ENCODE measurements around the gene TRMT112.

TRMT112 gene

DNA sequence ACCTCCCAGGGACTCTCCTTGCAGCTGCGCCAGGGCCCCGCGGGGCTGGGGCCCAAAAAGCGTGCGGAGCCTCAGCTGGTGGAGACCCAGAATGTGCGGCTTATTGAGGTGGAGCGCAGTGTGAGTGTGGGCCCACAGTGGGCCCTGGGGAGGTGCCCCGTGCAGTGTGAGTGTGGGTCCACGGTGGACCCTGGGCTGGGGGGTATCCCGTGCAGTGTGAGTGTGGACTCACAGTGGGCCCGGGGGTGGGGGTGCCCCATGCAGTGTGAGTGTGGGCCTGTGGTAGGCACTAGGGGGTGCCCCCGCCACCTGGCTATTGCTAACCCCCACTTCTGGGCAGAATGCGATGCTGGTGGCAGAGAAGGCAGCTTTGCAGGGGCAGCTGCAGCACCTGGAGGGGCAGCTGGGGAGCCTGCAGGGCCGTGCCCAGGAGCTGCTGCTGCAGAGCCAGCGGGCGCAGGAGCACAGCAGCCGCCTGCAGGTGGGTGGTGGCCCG, 33.8 kb upstream of the TRMT112 start:
- no peak for DNase-seq (ENCODE audit: low spot score)

DNA sequence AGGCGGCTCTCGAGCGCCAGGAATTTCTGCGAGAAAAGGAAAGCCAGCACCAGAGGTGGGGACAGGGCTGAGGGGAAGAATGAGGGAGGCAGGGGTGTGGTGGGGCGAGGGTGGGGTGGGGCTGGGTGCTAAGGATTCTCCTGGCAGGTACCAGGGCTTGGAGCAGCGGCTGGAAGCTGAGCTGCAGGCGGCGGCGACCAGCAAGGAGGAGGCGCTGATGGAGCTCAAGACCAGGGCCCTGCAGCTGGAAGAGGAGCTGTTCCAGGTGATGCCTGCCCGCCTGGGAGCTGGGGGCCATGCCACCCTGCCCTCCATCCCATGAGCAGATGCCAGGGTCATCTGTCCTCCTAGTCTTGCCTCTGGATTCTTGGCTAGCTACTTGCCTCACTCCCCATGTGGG, 32.0 kb upstream of the TRMT112 start:
- no peak for DNase-seq (ENCODE audit: low spot score)

DNA sequence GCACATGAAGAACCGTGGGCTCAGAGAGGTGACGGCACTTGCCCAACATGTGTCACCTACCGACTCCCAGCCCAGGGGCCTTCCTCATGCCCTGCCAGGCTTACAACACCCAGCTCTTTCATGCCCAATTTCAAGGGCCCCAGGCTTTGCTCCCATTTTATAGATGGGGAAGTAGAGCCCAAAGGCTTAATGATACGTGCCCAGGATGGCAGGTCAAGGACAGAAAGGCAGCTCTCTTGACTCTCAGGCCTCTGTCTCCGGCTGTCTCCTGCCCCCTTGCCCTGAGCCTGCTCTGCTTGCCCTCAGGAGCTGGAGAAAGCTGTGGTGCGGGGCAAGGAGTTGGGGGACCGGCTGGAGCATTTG, 31.6 kb upstream of the TRMT112 start:
- no peak for DNase-seq (ENCODE audit: low spot score)

DNA sequence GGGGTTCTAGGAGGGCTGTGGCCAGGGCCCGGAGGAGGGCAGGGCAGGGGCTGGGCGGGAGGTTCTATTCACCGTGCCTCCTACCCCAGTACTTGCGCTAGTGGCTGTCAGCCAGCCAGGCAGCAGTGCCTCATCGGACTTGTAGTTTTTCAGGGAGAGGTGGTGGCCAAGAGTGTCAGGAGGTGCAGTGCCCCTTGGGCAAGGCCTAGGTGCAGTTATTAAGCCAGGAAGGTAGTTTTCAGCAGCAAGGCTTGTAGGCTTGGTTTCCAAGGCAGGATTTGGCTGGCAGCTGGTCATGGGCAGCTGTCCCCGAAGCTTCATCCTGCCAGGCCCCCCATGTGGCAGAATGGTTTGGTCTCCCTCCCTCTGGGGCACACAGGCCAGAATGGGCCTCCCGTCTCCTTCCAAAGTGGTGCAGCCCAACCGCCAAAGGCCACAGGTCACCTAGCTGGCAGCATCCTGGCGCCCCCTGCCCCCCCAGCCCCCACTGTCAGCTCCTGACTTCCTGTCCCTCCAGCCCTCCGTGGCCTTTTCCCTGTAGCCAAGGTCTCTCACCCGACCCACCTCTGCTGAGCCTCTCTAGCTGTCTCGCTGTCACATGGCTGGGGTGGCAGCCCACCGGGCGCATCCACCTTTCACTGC, 31.1 kb upstream of the TRMT112 start:
- no peak for DNase-seq (ENCODE audit: low spot score)

DNA sequence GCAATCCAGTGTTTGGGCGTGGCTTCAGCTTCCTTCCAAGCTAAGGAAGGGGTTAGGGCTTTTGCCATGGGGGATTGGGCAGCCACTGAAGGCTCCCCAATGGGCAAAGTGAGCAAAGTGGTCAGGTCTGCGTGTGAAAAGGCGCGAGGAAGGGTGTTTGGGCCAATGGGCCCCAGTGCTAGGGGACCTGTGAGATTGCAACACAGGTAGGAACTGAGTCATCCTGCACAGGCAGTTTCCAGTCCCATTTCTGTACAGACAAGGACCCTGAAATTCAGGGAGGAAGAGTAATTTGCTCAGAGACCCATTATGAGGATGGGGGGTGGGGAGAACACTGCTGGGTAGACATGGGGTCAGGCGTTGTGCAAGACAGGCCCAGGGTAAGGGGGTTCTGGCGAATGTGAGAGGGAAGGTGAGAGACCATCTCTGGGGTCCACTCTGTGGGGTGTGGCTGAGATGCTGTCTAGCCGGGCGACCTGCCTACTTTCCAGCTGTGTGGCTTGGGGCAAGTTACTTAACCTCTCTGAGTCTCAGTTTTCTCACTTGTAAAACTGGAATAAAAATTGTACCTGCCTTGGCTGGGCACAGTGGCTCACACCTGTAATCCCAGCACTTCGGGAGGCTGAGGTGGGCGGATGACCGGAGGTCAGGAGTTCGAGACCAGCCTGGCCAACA, 30.0 kb upstream of the TRMT112 start:
- no peak for DNase-seq (ENCODE audit: low spot score)

DNA sequence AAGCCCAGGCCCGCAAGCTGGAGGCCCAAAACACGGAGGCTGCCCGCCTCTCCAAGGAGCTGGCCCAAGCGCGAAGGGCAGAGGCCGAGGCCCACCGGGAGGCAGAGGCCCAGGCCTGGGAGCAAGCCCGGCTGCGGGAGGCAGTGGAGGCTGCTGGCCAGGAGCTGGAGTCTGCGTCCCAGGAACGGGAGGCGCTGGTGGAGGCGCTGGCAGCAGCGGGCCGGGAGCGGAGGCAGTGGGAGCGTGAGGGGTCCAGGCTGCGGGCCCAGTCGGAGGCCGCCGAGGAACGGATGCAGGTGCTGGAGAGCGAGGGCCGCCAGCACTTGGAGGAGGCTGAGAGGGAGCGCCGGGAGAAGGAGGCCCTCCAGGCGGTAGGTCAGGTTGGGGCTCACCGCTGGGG, 27.4 kb upstream of the TRMT112 start:
- DNase-seq (ENCODE audit: low spot score): no peak

DNA sequence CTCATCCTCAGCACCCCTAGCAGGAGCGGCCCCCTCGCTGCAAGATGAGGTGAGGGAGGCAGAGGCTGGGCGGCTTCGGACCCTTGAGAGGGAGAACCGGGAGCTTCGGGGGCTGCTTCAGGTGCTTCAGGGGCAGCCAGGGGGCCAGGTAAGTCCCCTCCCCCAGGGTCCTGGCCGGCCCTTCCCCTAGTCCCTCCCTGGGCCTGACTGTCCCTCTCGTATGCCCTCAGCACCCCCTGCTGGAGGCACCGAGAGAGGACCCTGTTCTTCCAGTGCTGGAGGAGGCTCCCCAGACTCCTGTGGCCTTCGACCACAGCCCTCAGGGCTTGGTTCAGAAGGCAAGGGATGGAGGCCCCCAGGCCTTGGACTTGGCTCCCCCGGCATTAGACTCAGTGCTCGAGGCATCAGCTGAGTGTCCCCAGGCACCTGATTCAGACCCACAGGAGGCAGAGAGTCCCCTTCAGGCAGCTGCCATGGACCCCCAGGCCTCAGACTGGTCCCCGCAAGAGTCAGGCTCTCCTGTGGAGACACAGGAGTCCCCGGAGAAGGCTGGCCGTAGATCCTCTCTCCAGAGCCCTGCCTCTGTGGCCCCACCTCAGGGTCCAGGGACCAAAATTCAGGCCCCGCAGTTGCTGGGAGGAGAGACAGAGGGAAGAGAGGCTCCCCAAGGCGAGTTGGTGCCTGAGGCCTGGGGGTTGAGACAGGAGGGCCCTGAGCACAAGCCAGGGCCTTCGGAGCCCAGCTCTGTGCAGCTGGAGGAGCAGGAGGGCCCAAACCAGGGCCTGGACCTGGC, 26.6 kb upstream of the TRMT112 start:
- DNase-seq (ENCODE audit: low spot score): no peak

DNA sequence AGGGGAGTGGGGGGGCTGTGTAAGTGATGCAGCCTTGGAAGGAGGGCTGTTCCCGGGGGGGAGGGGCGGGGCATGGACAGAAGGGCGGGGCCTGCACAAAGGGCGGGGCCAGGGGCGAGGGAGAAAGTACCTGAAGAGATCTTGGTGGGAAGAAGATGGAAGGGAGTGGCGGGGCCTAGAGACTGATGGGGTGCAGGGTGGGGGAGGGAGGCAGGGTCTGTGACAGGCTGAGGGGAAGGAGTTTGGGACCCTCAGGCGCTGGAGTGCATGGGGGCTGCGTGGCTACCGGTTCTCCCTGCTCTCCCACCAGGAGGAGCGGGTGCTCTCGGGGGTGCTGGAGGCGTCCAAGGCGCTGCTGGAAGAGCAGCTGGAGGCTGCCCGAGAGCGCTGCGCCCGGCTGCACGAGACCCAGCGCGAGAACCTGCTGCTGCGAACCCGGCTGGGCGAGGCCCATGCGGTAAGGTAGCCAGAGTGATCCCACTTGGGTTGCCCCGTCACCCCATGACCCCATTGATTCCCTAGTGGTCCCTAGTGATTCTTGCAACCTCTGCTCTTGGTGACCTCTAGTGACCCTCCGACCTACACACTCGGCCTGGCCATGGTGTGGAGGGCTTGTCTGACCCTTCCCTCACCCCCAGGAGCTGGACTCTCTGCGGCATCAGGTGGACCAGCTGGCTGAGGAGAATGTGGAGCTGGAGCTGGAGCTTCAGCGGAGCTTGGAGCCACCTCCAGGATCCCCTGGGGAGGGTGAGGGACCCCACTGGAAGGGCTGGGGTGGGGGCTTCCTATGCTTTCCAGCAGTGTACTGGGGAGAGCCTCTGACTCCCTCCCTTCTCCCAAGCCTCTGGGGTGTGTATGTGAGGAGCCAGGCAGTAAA, 25.7 kb upstream of the TRMT112 start:
- DNase-seq (ENCODE audit: low spot score): no peak

DNA sequence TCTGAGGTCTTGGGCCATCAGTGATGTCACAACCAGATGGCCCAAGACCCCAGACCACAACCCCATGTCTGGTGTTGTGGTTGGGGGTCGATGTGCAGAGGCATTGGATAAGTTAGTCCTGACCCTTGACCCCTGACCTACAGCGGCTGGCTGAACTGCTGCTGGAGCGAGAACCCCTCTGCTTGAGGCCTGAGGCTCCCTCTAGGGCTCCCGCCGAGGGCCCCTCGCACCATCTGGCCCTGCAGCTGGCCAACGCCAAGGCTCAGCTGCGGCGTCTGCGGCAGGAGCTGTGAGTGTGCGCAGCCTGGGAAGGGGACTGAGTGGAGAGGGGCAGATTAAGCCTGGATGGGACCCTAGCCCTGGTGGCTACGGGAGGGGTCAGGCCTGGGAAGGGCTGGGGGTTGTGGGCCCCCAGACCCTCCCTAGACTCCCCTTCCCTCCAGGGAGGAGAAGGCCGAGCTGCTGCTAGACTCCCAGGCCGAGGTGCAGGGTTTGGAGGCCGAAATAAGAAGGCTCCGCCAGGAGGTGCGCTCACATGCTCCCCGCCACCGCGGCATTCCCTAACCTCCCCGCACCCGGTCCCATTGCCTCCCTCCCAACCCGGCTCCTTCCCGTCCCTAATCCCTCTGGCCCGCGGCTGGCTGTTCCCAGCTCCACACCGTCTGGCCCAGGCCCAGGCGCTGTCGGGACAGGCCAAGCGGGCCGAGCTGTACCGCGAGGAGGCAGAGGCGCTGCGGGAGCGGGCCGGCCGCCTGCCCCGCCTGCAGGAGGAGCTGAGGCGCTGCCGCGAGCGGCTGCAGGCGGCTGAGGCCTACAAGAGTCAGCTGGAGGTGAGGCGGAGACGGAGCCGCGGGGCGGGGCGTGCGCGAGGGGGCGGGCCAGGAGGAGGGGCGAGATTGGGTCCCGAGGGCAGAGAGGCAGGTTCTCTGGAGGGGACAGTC, 24.8 kb upstream of the TRMT112 start:
- peak; percentile 73 for DNase-seq (ENCODE audit: low spot score)

DNA sequence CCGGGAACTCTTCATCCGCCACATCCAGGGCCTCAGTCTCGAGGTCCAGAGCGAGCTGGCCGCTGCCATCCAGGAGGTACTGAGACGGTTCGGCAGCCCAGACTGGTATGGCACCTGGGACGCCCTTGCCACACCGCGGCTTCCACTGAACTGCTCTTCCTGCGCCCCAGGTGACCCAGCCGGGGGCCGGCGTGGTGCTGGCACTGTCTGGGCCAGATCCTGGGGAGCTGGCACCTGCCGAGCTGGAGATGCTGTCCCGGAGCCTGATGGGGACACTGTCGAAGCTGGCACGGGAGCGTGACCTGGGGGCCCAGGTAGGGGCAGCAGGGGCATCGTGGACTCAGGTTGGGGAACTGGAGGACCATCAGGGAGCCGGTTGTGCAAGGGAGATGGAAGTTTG, 24.1 kb upstream of the TRMT112 start:
- no peak for DNase-seq (ENCODE audit: low spot score)

DNA sequence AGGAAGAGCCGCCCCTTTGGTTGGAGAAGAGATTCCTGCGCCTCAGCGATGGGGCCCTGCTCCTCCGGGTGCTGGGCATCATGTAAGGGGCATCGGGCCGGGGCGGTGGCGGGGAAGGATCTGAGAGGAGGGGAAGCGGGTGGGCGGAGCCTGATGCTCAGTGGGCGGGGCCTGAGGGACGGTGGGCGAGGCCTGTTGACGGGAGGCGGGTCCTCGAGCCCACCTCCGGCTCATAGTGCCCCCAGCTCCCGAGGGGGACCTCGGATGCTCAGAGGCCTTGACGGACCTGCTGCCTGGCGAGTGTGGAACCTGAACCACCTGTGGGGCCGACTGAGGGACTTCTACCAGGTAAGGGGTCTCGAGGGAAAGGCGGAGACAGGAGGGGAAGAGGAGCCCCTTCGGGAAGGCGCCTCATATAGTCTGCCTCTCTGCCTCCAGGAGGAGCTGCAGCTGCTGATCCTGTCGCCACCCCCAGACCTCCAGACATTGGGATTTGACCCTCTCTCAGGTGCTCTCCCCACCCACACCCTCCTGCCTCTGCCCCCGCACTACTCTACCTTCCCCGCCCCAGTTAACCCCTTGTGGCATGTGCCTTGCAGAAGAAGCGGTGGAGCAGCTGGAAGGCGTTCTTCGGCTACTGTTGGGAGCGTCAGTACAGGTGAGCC, 23.4 kb upstream of the TRMT112 start:
- DNase-seq (ENCODE audit: low spot score): no peak

DNA sequence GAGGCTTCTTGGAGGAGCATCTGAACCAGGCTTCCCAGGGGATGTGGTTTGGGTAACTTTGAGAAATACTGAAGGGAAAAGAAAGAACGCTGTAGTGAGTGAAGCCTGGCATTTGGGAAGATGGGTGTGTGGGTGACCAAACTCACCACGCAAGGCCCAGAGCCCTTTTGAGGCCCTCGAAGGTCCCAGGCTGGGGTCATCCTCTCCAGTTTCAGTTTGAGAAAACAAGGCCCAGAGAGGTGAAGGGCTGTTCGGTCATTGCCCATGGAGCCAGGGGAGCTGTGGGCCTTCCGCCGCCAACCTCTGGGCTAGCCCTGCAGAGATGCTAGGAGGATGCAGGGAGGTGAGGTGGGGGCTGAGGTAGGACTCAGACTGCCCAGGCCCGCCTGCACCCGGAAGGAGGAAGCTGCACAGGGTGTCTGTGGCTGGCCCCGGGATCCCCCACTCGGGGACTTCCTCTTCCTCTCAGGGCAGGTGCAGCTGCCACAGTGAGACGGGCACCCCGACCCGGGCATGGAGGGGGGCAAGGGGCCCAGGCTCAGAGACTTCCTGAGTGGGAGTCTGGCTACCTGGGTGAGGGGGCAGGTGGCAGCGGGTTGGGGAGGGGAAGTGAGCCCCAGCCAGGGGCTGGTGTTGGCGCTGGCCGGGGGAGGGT, 22.5 kb upstream of the TRMT112 start, which contains the start of gene CCDC88B:
Gene CCDC88B (plus strand): TSS at position 451 of the 655 bp plus-strand sequence. CDS start 63 bp downstream, at position 514.
- no peak for DNase-seq (ENCODE audit: low spot score)

DNA sequence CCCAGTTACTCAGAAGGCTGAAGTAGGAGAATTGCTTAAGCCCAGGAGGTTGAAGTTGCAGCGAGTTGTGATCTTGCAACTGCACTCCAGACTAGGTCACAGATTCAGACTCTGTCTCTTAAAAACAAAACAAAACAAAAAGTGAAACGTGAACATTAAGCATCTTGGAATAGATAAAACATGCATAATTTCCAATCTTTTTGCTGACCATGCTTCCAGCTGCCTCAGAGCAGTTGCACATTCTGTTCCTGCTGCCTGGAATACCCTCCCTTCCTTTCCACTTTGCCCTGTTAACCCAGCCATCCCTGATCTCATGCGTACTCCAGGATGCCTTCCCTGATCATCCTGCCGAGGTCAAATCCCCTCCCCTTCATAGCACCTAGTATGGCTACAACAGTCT, 21.9 kb upstream of the TRMT112 start:
- no peak for DNase-seq (ENCODE audit: low spot score)

DNA sequence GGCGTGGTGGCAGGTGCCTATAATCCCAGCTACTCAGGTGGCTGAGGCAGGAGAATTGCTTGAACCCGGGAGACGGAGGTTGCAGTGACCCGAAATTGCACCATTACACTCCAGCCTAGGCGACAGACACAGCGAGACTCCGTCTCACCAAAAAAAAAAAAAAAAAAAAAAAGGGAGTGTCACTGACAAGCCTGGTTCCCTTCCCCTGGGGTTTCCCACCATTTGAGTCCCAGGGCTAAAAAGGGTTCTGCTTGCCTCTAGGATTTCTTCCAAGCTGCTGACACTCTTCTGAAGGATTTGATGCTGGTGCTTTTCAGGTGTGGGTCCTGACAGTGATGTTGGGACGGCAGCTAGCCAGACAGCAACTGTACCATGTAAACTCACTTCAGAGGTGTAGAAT, 21.4 kb upstream of the TRMT112 start:
- no peak for DNase-seq (ENCODE audit: low spot score)

DNA sequence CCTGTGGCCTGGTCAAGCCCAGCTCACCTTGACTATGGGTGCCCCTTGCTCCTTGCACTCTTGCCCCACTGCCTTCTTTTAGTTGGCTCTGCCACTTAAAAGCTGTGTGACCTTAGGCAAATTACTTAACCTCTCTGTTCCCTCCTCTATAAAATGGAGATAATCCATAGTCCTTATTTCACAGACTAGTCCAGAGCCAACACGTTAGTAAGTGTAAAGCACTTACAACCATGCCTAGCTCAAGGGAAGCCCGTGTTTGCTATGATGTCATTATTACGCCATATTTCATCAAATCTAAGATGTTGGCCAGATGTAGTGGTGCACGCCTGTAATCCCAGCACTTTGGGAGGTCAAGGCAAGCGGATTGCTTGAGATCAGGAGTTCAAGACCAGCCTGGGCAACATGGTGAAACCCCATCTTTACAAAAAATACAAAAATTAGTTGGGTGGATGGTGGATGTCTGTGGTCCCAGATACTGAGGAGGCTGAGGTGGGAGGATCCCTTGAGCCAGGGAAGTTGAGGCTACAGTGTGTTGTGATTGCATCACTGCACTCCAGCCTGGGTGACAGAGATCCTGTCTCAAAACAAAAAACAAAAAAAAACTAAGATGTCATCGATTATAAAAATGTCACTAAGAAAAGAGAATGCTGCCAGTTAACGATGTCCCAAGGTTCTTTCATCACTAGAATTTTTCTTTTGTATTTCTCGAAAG, 20.3 kb upstream of the TRMT112 start:
- no peak for DNase-seq (ENCODE audit: low spot score)

DNA sequence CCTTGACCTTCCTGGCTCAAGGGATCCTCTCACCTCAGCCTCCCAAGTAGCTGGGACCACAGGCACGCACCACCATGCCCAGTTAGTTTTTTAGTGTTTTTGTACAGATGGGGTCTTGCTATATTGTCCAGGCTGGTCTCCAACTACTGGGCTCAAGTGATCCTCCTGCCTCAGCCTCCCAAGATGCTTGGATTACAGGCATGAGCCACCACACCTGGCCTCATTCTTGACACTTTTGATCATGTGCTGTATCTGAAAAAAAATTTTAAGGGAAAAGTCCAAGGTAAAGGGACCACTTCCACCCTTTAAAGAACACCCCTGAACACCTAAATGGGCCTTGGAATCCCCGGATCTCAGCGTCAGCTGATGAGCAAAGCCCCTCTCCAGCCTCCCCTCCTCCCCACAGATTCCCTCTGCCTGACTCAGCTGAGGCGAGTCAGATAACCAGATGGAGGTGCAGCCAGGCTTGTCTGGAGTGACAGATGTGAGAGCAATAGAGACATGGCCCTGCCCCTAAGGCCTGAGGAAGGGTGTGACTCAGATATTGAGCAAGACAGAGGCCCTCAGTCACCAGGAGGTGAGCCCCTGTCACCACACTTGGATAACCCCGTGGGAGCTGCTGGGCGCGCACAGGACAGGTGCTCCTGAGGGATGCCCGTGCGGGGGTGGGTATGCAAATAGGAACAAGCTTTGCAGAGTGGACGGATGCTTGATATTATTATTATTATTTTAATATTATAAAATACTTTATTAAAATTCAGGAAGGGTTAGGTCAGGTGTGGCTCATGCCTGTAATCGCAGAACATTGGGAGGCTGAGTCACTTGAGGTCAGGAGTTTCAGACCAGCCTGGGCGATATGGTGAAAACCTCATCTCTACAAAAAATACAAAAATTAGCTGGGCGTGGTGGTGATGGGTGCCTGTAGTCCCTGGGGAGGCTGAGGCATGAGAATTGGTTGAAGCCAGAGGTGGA, 17.7 kb upstream of the TRMT112 start:
- DNase-seq (ENCODE audit: low spot score): peak; percentile 83

DNA sequence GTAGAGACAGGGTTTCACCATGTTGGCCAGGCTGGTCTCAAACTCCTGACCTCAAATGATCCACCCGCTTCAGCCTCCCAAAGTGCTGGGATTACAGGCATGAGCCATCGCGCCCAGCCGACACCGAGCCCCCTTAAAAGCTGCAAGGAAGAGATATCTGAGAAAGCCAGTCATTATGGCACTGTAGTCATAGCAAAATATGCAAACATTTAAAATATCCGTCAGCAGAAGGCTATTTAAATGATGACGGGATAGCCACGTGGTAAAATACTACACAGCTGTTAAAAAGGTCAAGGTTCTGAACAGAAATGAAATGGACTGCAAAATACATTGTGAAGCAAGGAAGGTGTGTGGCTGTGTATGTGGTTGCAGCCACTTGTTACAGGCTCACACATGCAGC, 16.2 kb upstream of the TRMT112 start:
- DNase-seq (ENCODE audit: low spot score): no peak
